HAP-1 (cell line): ENCODE results near the gene IYD.

ENCODE experiments used
- DNase-seq, 2 experiments: peaks; one replicate each; pipeline ENCODE4 v3.0.0-alpha.2; 2016 to 2020; ENCODE audit warnings: low spot score in 2 of 2
- H3K27me3 ChIP-seq: fragments of 250-450 bp; sonication (Bioruptor Pico); 2 replicates; pipeline ENCODE4 v1.5.1; 2020; ENCODE audit warnings: low read depth, mild to moderate bottlenecking, moderate library complexity
- H3K36me3 ChIP-seq: fragments of 250-450 bp; sonication (Bioruptor Pico); replicated peaks from 2 replicates; pipeline ENCODE4 v1.5.1; 2020; ENCODE audit warnings: mild to moderate bottlenecking
- H3K4me1 ChIP-seq: fragments of 250-450 bp; sonication (Bioruptor Pico); 2 replicates; pipeline ENCODE4 v1.5.1; 2020; ENCODE audit warnings: mild to moderate bottlenecking
- H3K4me3 ChIP-seq: fragments of 250-450 bp; sonication (Bioruptor Pico); 2 replicates; pipeline ENCODE4 v1.5.1; 2020; ENCODE audit warnings: mild to moderate bottlenecking, moderate library complexity
- H3K9me3 ChIP-seq: fragments of 250-450 bp; sonication (Bioruptor Pico); 2 replicates; pipeline ENCODE4 v1.5.1; 2020; ENCODE audit warnings: mild to moderate bottlenecking, moderate library complexity
- in situ Hi-C: fragments of 300-500 bp; cut with MboI; formaldehyde crosslinking; loops from 3 replicates; pipeline ENCODE4 v1.14.3; 2020; ENCODE audit warnings: low sequenced_read_pairs, inconsistent platforms, mixed read lengths

The IYD gene

GRCh38 chr6:150416128-150416527 is 47.3 kb downstream of the IYD start:
- no peaks in the 10 kb centered on the region for H3K27me3 ChIP-seq
- no peak for DNase-seq
- H3K4me3 ChIP-seq = no peak overlapping the region
- H3K36me3 ChIP-seq = no peaks in the 10 kb centered on the region
- in situ Hi-C loops = loop anchor here (5.0 kb wide), 1 partner anchor 396 kb away; no protein-coding TSS in a partner anchor
- H3K9me3 ChIP-seq = no peaks in the 10 kb centered on the region
- peaks cover 17% of the 10 kb centered on the region for H3K4me1 ChIP-seq

GRCh38 chr6:150417250-150417649 is 48.4 kb downstream of the IYD start:
- H3K4me1 ChIP-seq = peaks cover 22% of the 10 kb centered on the region
- no peaks in the 10 kb centered on the region for H3K27me3 ChIP-seq
- in situ Hi-C loops = loop anchor here (5.0 kb wide), 1 partner anchor 395 kb away; no protein-coding TSS in a partner anchor
- no peaks in the 10 kb centered on the region for H3K36me3 ChIP-seq
- H3K9me3 ChIP-seq = no peaks in the 10 kb centered on the region
- no peak for DNase-seq
- no peak overlapping the region for H3K4me3 ChIP-seq

GRCh38 chr6:150417899-150418826 is 49.4 kb downstream of the IYD start:
- H3K27me3 ChIP-seq = no peaks in the 10 kb centered on the region
- no peaks in the 10 kb centered on the region for H3K9me3 ChIP-seq
- in situ Hi-C loops = loop anchor here (5.0 kb wide), 1 partner anchor 394 kb away; no protein-coding TSS in a partner anchor
- peak; percentile 55 to 88 for DNase-seq
- H3K36me3 ChIP-seq = no peaks in the 10 kb centered on the region
- H3K4me3 ChIP-seq = no peak overlapping the region
- peaks cover 23% of the 10 kb centered on the region for H3K4me1 ChIP-seq

DNA sequence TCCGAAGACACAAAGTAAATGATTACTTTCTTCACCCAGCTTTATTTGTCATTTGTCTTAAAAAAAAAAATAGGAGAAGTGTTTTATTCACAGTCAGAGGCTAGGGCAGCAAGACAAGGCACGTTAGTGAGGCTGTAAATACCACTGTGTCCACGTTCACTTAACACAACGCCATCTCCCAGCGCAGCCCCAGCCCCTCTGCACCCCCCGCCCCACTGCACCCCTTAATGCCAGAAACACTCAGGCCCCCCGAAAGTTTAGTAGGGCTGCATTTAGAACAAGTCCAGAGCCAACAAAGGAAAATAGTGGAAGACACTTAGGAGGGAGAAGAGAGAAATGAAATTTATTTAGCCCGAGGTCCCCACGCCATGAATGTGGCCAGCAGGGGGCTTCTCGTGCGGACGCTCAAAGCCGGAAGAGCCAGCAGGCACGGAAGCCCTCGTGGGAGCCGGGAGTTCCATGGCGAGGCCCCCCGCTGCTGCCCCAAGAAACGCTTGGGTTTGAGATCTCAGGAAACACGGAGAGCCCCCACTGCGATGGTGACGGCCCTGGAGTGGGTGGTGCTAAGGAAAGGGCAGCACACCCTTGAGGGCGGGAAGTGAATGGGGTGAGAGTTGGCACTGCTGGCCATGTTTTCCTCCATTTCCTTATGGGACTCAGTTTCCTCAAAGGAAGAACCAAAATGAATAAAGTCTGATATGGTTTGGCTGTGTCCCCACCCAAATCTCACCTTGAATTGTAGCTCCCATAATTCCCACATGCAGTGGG is 50.2 kb downstream of the IYD start:
- peak; percentile 85 to 90 for DNase-seq
- 0 out of 2 replicates have a peak, but pooled peaks cover 4% of the 10 kb centered on the region for H3K9me3 ChIP-seq
- H3K36me3 ChIP-seq = no peaks in the 10 kb centered on the region
- no peaks in the 10 kb centered on the region for H3K27me3 ChIP-seq
- H3K4me1 ChIP-seq = peaks cover 23% of the 10 kb centered on the region
- peak overlapping the region; percentile 5; the same call in 1 of the 2 replicates for H3K4me3 ChIP-seq
- in situ Hi-C loops = loop anchor here (5.0 kb wide), 1 partner anchor 393 kb away; no protein-coding TSS in a partner anchor

DNA sequence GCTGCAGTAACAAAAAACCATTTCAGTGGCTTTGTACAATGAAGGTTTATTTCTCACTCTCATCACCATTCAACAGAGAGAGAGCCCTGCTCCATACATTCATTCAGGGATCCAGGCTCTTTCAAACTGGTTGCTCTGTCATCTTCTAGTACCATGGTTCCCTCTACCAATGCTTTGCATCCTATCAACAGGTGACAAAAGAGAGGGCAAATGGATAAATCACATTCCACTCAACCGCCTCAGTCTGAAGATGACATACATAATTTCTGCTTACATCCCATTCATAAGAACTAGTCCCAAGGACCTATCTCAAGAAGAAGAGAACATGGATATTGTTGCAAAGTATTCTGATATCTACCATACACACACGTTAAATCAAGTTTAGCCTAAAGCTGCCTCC is 51.6 kb downstream of the IYD start:
- no peak for DNase-seq
- Histone ChIP-seq H3K4me3 (no peak overlapping the region), H3K9me3 (0 out of 2 replicates have a peak, but pooled peaks cover 4% of the 10 kb centered on the region), H3K36me3 (no peaks in the 10 kb centered on the region), H3K27me3 (no peaks in the 10 kb centered on the region), H3K4me1 (peaks cover 23% of the 10 kb centered on the region)
- in situ Hi-C loops = loop anchor here (10.0 kb wide), 1 partner anchor 184 kb away; no protein-coding TSS in a partner anchor

- no peaks in the 10 kb centered on the region for H3K27me3 ChIP-seq
- 0 out of 2 replicates have a peak, but pooled peaks cover 4% of the 10 kb centered on the region for H3K9me3 ChIP-seq
- in situ Hi-C loops = loop anchor here (10.0 kb wide), 1 partner anchor 184 kb away; no protein-coding TSS in a partner anchor
- DNase-seq = no peak
- peaks cover 23% of the 10 kb centered on the region for H3K4me1 ChIP-seq
- no peak overlapping the region for H3K4me3 ChIP-seq
- H3K36me3 ChIP-seq = no peaks in the 10 kb centered on the region
Measured at GRCh38 chr6:150420926-150421325, 52.1 kb downstream of the IYD start.

DNA sequence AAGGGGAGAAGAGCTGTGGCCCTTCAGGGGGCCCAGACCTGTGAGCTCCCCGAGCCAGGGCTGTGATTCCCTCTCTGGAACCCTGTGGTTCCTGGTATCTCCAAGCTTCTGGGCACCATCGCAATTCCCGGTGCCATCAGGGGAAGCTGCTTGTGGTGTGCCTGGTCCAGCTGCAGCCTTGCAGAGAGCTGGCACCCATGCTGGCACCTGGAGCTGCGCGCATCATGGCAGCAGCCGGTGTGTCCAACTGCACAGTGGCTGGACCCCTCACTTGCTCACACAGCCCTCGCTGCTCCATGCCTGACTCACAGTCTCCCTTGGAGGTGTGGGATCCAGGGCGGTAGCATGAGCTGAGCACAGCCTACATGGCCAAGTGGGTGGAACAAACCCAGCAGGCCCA is 56.7 kb downstream of the IYD start:
- no peak for DNase-seq
- Histone ChIP-seq H3K4me1 (peaks cover 6% of the 10 kb centered on the region; the same call in 1 of the 2 replicates), H3K4me3 (no peak overlapping the region), H3K27me3 (no peaks in the 10 kb centered on the region), H3K9me3 (0 out of 2 replicates have a peak, but pooled peaks cover 4% of the 10 kb centered on the region), H3K36me3 (no peaks in the 10 kb centered on the region)
- in situ Hi-C loops = loop anchor here (10.0 kb wide), 1 partner anchor 179 kb away; no protein-coding TSS in a partner anchor

- Histone ChIP-seq H3K9me3 (0 out of 2 replicates have a peak, but pooled peaks cover 4% of the 10 kb centered on the region), H3K4me3 (no peak overlapping the region), H3K27me3 (no peaks in the 10 kb centered on the region), H3K36me3 (no peaks in the 10 kb centered on the region), H3K4me1 (peaks cover 6% of the 10 kb centered on the region; the same call in 1 of the 2 replicates)
- in situ Hi-C loops = loop anchor here (10.0 kb wide), 1 partner anchor 179 kb away; no protein-coding TSS in a partner anchor
- DNase-seq = no peak
Measured at GRCh38 chr6:150426198-150426597, 57.4 kb downstream of the IYD start.

DNA sequence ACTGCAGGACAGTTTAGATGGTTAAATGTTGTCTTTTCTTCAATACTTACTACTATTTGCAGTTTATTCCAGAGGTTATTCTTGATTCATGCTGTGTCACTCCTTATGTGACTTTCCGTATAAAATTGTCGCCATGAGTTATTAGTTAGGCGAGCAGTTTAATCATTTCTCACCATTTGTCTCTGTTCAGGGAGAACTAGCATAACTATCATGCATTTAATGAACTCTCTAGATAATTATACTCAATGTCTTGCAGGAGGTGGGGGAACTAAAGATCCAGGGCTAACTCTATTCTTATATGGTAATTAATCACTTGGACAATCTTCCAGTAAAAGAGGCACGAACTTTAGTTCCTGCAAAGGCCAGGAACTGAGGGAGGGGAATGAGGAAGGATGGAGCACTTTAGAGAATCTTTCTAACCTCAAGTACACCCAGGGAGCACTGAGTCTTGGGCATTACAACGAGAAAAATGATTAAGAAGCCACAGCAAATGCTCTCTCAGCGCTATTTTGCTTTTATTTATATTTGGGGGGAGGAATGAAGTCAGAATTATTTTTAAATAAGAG is 58.3 kb downstream of the IYD start:
- Histone ChIP-seq H3K4me1 (peaks cover 3% of the 10 kb centered on the region; the same call in 1 of the 2 replicates), H3K36me3 (no peaks in the 10 kb centered on the region), H3K9me3 (0 out of 2 replicates have a peak, but pooled peaks cover 4% of the 10 kb centered on the region), H3K4me3 (no peak overlapping the region), H3K27me3 (no peaks in the 10 kb centered on the region)
- DNase-seq = no peak
- in situ Hi-C loops = loop anchor here (10.0 kb wide), 1 partner anchor 178 kb away; no protein-coding TSS in a partner anchor

GRCh38 chr6:150427843-150428242 is 59.0 kb downstream of the IYD start:
- H3K4me1 ChIP-seq = no peaks in the 10 kb centered on the region
- DNase-seq = no peak
- H3K9me3 ChIP-seq = 0 out of 2 replicates have a peak, but pooled peaks cover 4% of the 10 kb centered on the region
- in situ Hi-C loops = loop anchor here (10.0 kb wide), 1 partner anchor 177 kb away; no protein-coding TSS in a partner anchor
- no peak overlapping the region for H3K4me3 ChIP-seq
- no peaks in the 10 kb centered on the region for H3K36me3 ChIP-seq
- no peaks in the 10 kb centered on the region for H3K27me3 ChIP-seq

- H3K36me3 ChIP-seq = no peaks in the 10 kb centered on the region
- H3K4me1 ChIP-seq = no peaks in the 10 kb centered on the region
- in situ Hi-C loops = no loop called here
- no peaks in the 10 kb centered on the region for H3K27me3 ChIP-seq
- no peak for DNase-seq
- no peak overlapping the region for H3K4me3 ChIP-seq
- no peaks in the 10 kb centered on the region for H3K9me3 ChIP-seq
Measured at GRCh38 chr6:150430815-150431214, 62.0 kb downstream of the IYD start.

- no peak overlapping the region for H3K4me3 ChIP-seq
- no peak for DNase-seq
- no peaks in the 10 kb centered on the region for H3K36me3 ChIP-seq
- no peaks in the 10 kb centered on the region for H3K4me1 ChIP-seq
- H3K27me3 ChIP-seq = no peaks in the 10 kb centered on the region
- in situ Hi-C loops = no loop called here
- no peaks in the 10 kb centered on the region for H3K9me3 ChIP-seq
Measured at GRCh38 chr6:150435360-150435759, 66.5 kb downstream of the IYD start.

DNA sequence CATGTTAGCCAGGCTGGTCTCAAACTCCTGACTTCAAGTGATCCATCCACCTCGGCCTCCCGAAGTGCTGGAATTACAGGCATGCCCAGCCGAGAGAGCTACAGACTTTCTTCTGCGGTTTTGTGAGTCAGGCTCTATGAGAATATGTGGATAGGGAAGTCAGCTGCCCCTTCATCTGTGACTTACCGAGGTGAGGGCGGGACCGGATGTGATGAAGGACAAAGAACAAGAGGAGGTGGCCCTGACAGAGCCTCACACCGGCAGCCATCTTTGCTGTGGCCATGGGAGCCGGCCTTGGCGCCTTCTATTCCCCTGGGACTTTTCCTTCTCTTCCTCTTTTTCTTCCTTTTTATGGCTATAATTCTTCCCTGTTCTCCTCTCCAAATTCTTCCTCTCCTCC is 67.0 kb downstream of the IYD start:
- Histone ChIP-seq H3K27me3 (no peaks in the 10 kb centered on the region), H3K4me3 (no peak overlapping the region), H3K36me3 (no peaks in the 10 kb centered on the region), H3K4me1 (no peaks in the 10 kb centered on the region), H3K9me3 (no peaks in the 10 kb centered on the region)
- in situ Hi-C loops = no loop called here
- no peak for DNase-seq
